NB4 (cell line): ENCODE measurements around the gene PSME4.

Experiments used
- CTCF ChIP-seq: IDR thresholded peaks from one replicate; pipeline ENCODE4 v1.5.1; 2012; ENCODE audit warnings: low read depth, low read length
- POLR2A ChIP-seq: IDR thresholded peaks from 2 replicates; pipeline ENCODE4 v1.6.1; 2011; ENCODE audit warnings: mild to moderate bottlenecking; ENCODE audit not compliant: insufficient read length; ENCODE audit errors: extremely low read depth

- no peak for TF ChIP-seq CTCF
- no peak for TF ChIP-seq POLR2A
Observed at GRCh38 chr2:53826030-53826410, 144.8 kb downstream of the PSME4 start.
